Stimulated activated naive B cell treated with anti-CD40 and anti-IgM and Interleukin-4, amounts not matched to agents 10 μg/mL and 1 μg/mL and 100 μg/mL, for 72 hours (primary cell): Measurements from ENCODE around the gene TUNAR.
"Not testable (repeated sequence)": the region's sequence is repeated elsewhere in the genome, so short reads cannot be mapped to it uniquely, and the experiment has no call there.

Experiments
- ATAC-seq, 2 donors: fragments of 150-1000 bp; cut with Tn5 transposase; replicated peaks; 2 replicates each; pipeline ENCODE4 v1.10.0; 2021; ENCODE audit warnings: moderate library complexity in 1 of 2
- DNase-seq: peaks from one replicate; pipeline ENCODE4 v3.0.0; 2021
- H3K27ac Mint-ChIP-seq: one replicate; pipeline ENCODE4 v1.8.0; 2022; ENCODE audit warnings: mild to moderate bottlenecking, mixed read lengths
- H3K27me3 Mint-ChIP-seq, 2 donors: one replicate each; pipeline ENCODE4 v1.8.0; 2022; ENCODE audit warnings: mixed read lengths in 2 of 2
- H3K36me3 Mint-ChIP-seq, 2 donors: one replicate each; pipeline ENCODE4 v1.8.0; 2022; ENCODE audit warnings: mixed read lengths in 2 of 2, mild to moderate bottlenecking in 1 of 2
- H3K4me1 Mint-ChIP-seq, 2 donors: one replicate each; pipeline ENCODE4 v1.8.0; 2022; ENCODE audit warnings: mixed read lengths in 2 of 2, mild to moderate bottlenecking in 1 of 2
- H3K4me3 Mint-ChIP-seq, 2 donors: one replicate each; pipeline ENCODE4 v1.8.0; 2022; ENCODE audit warnings: mild to moderate bottlenecking in 2 of 2, mixed read lengths in 2 of 2, moderate library complexity in 1 of 2
- H3K9me3 Mint-ChIP-seq, 2 donors: one replicate each; pipeline ENCODE4 v1.8.0; 2022; ENCODE audit warnings: mixed read lengths in 2 of 2, mild to moderate bottlenecking in 1 of 2

Gene TUNAR

DNA sequence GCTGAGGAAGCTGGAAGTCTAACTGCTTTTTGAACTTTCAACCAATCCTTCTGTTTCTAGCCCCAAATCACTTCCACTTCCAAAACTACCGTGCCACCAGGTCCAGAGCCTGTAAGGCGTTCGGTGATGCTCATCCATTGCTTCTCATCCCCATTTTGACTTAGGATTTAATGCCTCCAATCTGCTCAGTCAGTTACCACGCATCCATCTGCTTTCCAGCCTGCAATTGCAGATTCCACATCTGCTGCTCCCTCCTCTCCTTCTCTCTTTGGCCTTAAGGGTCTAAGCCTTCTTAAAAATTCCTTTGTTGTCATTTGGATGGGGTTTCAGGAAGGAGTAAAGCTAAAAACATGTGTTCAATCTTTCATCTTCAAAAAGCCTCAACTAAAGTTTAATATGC lies 74.7 kb downstream of the TUNAR start:
- H3K36me3 Mint-ChIP-seq = no peaks in the 10 kb centered on the region
- H3K9me3 Mint-ChIP-seq = no peaks in the 10 kb centered on the region
- H3K4me3 Mint-ChIP-seq = no peak overlapping the region
- ATAC-seq (no peak), DNase-seq (no peak)
- peaks cover 0 to 1% of the 10 kb centered on the region in 2 donors for H3K4me1 Mint-ChIP-seq
- H3K27ac Mint-ChIP-seq = no peak overlapping the region
- H3K27me3 Mint-ChIP-seq = peaks cover 27 to 65% of the 10 kb centered on the region in 2 donors

DNA sequence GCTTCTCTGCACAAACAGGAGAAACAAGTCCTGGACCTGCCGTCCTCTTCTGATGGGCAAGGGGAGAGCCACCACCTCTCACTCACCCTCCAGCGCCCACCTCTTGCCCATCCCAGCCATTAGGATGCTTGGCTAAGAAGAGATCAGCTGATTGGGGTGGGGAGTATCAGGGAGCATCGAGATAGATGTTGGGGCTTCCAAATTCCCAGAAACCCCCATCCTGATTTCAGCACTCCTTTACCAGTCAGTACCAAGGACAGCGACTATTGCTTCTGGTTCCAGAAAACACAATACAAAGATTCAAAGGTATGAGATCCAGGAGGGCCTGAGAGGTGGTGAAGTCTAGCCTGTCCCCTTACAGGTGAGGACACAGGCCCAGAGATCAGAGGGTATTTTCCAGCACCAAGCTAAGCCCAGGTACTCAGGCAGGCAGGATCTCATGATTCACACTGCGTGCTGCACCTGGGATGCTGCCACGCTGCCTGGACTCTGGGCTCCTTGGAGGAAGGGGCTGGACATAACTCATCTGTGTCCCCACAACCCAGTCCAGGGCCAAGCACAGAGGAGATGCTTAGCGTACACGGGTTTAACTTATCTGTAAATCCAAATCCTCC lies 76.6 kb downstream of the TUNAR start:
- peaks cover 20 to 53% of the 10 kb centered on the region in 2 donors for H3K27me3 Mint-ChIP-seq
- no peaks in the 10 kb centered on the region for H3K36me3 Mint-ChIP-seq
- no peak overlapping the region for H3K4me3 Mint-ChIP-seq
- no peak for DNase-seq
- ATAC-seq = no peak
- no peaks in the 10 kb centered on the region for H3K9me3 Mint-ChIP-seq
- H3K27ac Mint-ChIP-seq = no peak overlapping the region
- peaks cover 8 to 12% of the 10 kb centered on the region in 2 donors for H3K4me1 Mint-ChIP-seq

DNA sequence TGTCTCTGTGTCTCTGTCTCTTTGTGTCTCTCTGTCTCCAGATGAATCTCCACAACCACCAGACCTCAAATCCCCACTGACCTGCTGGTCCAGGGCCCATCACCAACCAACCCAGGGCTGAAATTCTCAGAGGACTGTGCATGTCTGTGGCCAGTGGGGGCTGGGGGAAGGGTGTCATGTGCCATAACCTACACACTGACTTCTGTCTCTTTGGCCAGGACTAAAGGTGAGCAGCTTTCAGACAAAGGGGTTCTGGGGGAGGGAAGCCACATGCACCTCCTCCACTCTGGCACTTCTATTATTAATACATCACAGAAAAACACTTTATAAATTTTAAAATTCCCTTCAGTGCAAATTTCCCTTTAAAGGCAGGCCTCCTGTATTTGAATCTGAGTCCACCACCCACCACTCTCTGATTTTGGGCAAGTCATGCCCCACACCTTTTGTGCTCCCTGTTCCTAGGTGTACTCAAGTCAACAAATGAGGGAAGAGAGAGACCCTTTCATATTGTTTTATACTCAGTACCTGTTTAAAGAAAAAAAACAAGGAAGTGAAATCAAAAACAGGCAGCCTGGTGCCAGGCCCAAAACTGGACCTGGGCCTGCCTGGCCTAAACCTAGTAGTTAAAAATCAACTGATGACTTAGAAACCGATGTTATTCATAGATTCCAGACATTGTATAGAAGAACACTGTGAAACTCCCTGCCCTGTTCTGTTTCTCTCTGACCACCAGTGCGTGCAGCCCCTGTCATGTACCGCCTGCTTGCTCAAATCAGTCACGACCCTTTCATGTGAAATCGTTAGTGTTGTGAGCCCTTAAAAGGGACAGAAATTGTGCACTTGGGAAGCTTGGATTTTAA lies 80.2 kb downstream of the TUNAR start:
- H3K27me3 Mint-ChIP-seq = peaks cover 29 to 40% of the 10 kb centered on the region in 2 donors
- no peak overlapping the region for H3K4me3 Mint-ChIP-seq
- H3K36me3 Mint-ChIP-seq = no peaks in the 10 kb centered on the region
- peaks cover 9 to 12% of the 10 kb centered on the region in 2 donors for H3K4me1 Mint-ChIP-seq
- DNase-seq = peak; percentile 11
- peak overlapping the region; percentile 81 for H3K27ac Mint-ChIP-seq
- no peaks in the 10 kb centered on the region for H3K9me3 Mint-ChIP-seq
- ATAC-seq = peak; percentile 73 to 80

DNA sequence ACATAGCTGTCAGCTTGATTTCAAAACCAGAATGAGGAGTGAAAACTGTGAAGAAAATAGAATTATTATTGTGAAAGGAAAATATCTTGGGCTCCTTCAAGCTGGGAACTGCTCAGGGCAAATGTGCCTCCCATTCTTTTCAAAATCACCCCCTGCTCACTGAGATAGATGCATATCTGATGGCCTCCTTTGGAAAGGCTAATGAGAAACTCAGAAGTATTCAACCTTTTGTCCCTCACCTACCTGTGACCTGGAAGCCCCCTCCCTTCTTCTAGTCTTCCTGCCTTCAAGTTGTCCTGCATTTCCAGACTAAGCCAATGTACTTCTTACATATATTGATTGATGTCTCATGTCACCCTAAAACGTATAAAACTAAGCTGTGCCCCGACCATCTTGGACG lies 81.5 kb downstream of the TUNAR start:
- H3K36me3 Mint-ChIP-seq = no peaks in the 10 kb centered on the region
- no peak overlapping the region for H3K4me3 Mint-ChIP-seq
- H3K4me1 Mint-ChIP-seq = peaks cover 9 to 12% of the 10 kb centered on the region in 2 donors
- ATAC-seq (no peak), DNase-seq (no peak)
- no peaks in the 10 kb centered on the region for H3K9me3 Mint-ChIP-seq
- peaks cover 23 to 27% of the 10 kb centered on the region in 2 donors for H3K27me3 Mint-ChIP-seq
- no peak overlapping the region for H3K27ac Mint-ChIP-seq

DNA sequence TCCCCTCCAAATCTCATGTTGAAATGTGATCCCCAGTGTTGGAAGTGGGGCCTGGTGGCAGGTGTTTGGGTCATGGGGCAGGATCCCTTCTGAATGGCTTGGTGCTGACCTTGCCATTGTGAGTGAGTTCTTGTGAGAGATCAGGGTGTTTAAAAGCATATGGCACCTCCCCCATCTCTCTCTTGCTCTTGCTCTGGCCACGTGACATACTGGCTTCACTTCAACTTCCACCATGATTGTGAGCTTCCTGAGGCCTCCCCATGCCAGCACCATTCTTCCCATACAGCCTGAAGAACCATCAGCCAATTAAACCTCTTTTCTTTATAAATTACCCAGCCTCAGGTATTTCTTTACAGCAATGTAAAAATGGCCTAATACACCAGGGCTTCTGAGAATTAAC lies 82.7 kb downstream of the TUNAR start:
- H3K4me3 Mint-ChIP-seq = no peak overlapping the region
- H3K4me1 Mint-ChIP-seq = peaks cover 9 to 12% of the 10 kb centered on the region in 2 donors
- H3K36me3 Mint-ChIP-seq = no peaks in the 10 kb centered on the region
- ATAC-seq = no peak
- H3K27me3 Mint-ChIP-seq = peaks cover 17 to 21% of the 10 kb centered on the region in 2 donors
- DNase-seq = no peak
- H3K9me3 Mint-ChIP-seq = no peaks in the 10 kb centered on the region
- H3K27ac Mint-ChIP-seq = no peak overlapping the region

DNA sequence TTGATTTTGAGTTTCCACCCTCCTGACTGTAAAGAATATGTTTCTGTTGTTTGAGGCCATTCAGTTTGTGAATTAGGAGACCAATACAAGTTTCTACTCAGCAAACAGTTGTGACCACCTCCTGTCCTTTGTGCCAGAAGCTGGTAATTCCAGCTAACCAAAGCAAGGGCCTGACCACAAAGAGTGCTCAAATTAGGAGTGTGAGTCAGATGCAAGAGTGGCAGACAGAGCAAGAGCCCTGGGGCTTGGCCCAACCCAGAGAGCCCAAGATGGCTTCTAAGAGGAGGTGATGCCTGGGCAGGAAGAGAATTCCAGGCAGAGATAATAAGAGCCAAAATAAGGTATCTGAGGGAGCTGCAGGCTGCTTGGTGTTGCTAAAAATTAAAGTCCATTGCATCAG lies 84.8 kb downstream of the TUNAR start:
- no peaks in the 10 kb centered on the region for H3K36me3 Mint-ChIP-seq
- H3K4me1 Mint-ChIP-seq = peaks cover 9% of the 10 kb centered on the region in 2 donors
- H3K4me3 Mint-ChIP-seq = no peak overlapping the region
- DNase-seq (no peak), ATAC-seq (peak in 1 of 2 donors; percentile 19)
- peak overlapping the region; percentile 28 for H3K27ac Mint-ChIP-seq
- peaks cover 6 to 21% of the 10 kb centered on the region in 2 donors for H3K27me3 Mint-ChIP-seq
- H3K9me3 Mint-ChIP-seq = peaks cover 3 to 4% of the 10 kb centered on the region in 2 donors

DNA sequence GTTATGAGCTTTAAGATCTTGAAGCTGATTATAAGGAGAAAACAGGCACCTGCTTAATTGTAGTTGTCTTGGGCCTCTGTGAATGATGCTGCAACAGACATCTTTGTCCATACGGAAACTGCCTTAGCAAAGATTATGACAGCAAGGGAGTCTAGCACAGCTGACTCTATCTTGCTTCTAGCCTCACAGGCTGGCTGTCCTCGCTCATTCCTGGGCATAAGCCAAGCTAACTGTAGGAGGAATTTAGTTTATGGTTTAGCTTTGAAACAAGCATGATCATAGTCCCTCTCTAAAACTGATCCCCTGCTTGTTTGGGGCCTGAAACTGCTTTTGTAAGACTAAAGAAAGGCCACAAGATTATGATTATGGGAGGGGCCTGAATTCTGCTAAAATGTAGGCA lies 88.3 kb downstream of the TUNAR start:
- DNase-seq (no peak), ATAC-seq (no peak)
- Mint-ChIP-seq H3K27ac (no peak overlapping the region), H3K27me3 (peaks cover 0 to 20% of the 10 kb centered on the region in 2 donors), H3K36me3 (no peaks in the 10 kb centered on the region), H3K9me3 (peaks cover 3 to 4% of the 10 kb centered on the region in 2 donors), H3K4me3 (no peak overlapping the region), H3K4me1 (no peaks in the 10 kb centered on the region)

DNA sequence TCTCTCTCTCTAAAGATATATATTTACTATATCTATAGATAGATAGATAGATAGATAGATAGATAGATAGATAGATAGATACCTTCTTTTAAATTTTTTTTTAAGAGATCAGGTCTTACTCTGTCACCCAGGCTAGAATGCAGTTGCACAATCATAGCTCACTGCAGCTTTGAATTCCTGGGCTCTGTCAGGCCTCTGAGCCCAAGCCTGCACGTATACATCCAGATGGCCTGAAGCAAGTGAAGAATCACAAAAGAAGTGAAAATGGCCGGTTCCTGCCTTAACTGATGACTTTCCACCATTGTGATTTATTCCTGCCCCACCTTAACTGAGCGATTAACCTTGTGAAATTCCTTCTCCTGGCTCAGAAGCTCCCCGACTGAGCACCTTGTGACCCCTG lies 91.4 kb downstream of the TUNAR start:
- not testable (repeated sequence) for H3K4me3 Mint-ChIP-seq, ATAC-seq, H3K9me3 Mint-ChIP-seq, DNase-seq, H3K4me1 Mint-ChIP-seq, H3K27ac Mint-ChIP-seq, H3K36me3 Mint-ChIP-seq
- peaks cover 6 to 16% of the 10 kb centered on the region in 2 donors for H3K27me3 Mint-ChIP-seq
